Keratinocyte (primary cell): Measurements from ENCODE around the gene NAXD. TPM values are rescaled to one million over a fixed set of nuclear protein-coding genes. Genes with fewer than 3 reads are reported as not detected.
"Not testable (repeated sequence)": the region's sequence is repeated elsewhere in the genome, so short reads cannot be mapped to it uniquely, and the experiment has no call there.

ENCODE experiments used
- DNase-seq: peaks from one replicate; pipeline ENCODE4 v3.0.0-alpha.2; 2011; ENCODE audit warnings: low read depth, missing footprints, low spot score
- FAIRE-seq: peaks from 2 replicates; lab custom pipeline; 2011; peaks lifted over from hg19 to GRCh38; lab: Jason Lieb, UNC
- H2AFZ ChIP-seq: 2 replicates; pipeline ENCODE4 v1.6.0; 2012; ENCODE audit warnings: low read length, control low read depth, inconsistent platforms; ENCODE audit not compliant: control insufficient read depth
- H3K27ac ChIP-seq: 2 replicates; pipeline ENCODE4 v1.5.1; 2011; ENCODE audit warnings: low read length; ENCODE audit not compliant: control insufficient read depth, insufficient read depth
- H3K27me3 ChIP-seq: 3 replicates; pipeline ENCODE4 v1.6.0; 2011; ENCODE audit warnings: low read length; ENCODE audit not compliant: control insufficient read depth, insufficient read depth; ENCODE audit errors: extremely low read depth
- H3K36me3 ChIP-seq, 2 experiments: 2 replicates in 1 of 2; 3 replicates in 1 of 2; pipeline ENCODE4 v1.5.1; 2011; ENCODE audit warnings: low read length in 2 of 2, mild to moderate bottlenecking in 1 of 2; ENCODE audit not compliant: control insufficient read depth in 2 of 2, insufficient read depth in 2 of 2; ENCODE audit errors: extremely low read depth in 1 of 2
- H3K4me1 ChIP-seq: 3 replicates; pipeline ENCODE4 v1.5.1; 2011; ENCODE audit warnings: low read length; ENCODE audit not compliant: control insufficient read depth, insufficient read depth; ENCODE audit errors: extremely low read depth
- H3K4me2 ChIP-seq: 3 replicates; pipeline ENCODE4 v1.6.0; 2011; ENCODE audit warnings: low read depth, low read length; ENCODE audit not compliant: control insufficient read depth, insufficient read depth; ENCODE audit errors: extremely low read depth
- H3K4me3 ChIP-seq, 3 experiments: fragments of 200-600 bp in 1 of 3; sonication (generic) in 1 of 3; 2 replicates in 2 of 3; 3 replicates in 1 of 3; pipeline ENCODE4 v1.5.1; 2011 to 2016; ENCODE audit warnings: low read length in 3 of 3, mild to moderate bottlenecking in 3 of 3, control low read depth in 2 of 3, inconsistent platforms in 1 of 3, low read depth in 1 of 3, mixed read lengths in 1 of 3, mixed run types in 1 of 3, moderate library complexity in 1 of 3; ENCODE audit not compliant: control insufficient read depth in 2 of 3, insufficient read depth in 2 of 3; ENCODE audit errors: extremely low read depth in 1 of 3
- H3K79me2 ChIP-seq: 2 replicates; pipeline ENCODE4 v1.6.0; 2012; ENCODE audit warnings: low read length; ENCODE audit not compliant: control insufficient read depth, insufficient read depth
- H3K9ac ChIP-seq: 3 replicates; pipeline ENCODE4 v1.6.0; 2011; ENCODE audit warnings: low read length; ENCODE audit not compliant: control insufficient read depth, insufficient read depth; ENCODE audit errors: extremely low read depth
- H3K9me1 ChIP-seq: 3 replicates; pipeline ENCODE4 v1.6.0; 2011; ENCODE audit warnings: low read length; ENCODE audit not compliant: control insufficient read depth, insufficient read depth; ENCODE audit errors: extremely low read depth
- H3K9me3 ChIP-seq: 2 replicates; pipeline ENCODE4 v1.5.1; 2012; ENCODE audit warnings: low read depth, low read length; ENCODE audit not compliant: control insufficient read depth
- H4K20me1 ChIP-seq: 3 replicates; pipeline ENCODE4 v1.6.0; 2011; ENCODE audit warnings: low read length; ENCODE audit not compliant: control insufficient read depth, insufficient read depth; ENCODE audit errors: extremely low read depth
- EZH2 ChIP-seq: IDR thresholded peaks from one replicate; pipeline ENCODE4 v1.6.1; 2012; ENCODE audit warnings: inconsistent platforms, mild to moderate bottlenecking, low read length, moderate library complexity
- dilution Hi-C: fragments of 300-500 bp; cut with MboI; formaldehyde crosslinking; loops from one replicate; pipeline ENCODE4 v1.7.0; 2020; ENCODE audit warnings: low sequenced_read_pairs; ENCODE audit not compliant: extremely low pct_ligation_motif_present
- polyA plus RNA-seq, 5 experiments: library from polyadenylated mRNA; depleted of rRNA in 3 of 5; stranded (reverse) in 3 of 5; stranded (forward) in 1 of 5; unstranded in 1 of 5; fragments of >200 nt; gene quantifications; 1 replicate in 1 of 5; 2 replicates in 3 of 5; 3 replicates in 1 of 5; pipeline versions ENCODE4 v1.2.1 to v1.2.3, GENCODE V29; 2011 to 2012; ENCODE audit warnings: missing spikeins in 2 of 5, low read depth in 1 of 5, low replicate concordance in 1 of 5
- TF ChIP-seq, protein P1 (sequence below), 3 experiments: IDR thresholded peaks in 1 of 3; conservative IDR thresholded peaks in 1 of 3; optimal IDR thresholded peaks in 1 of 3; 2 replicates in 2 of 3; 3 replicates in 1 of 3; pipeline versions ENCODE3 to v1.5.1; 2011; ENCODE audit warnings: low read length in 3 of 3, mild to moderate bottlenecking in 3 of 3, moderate library complexity in 2 of 3, control low read depth in 1 of 3, inconsistent platforms in 1 of 3; ENCODE audit not compliant: insufficient read depth in 2 of 3; ENCODE audit errors: extremely low read depth in 1 of 3

Gene NAXD
- polyA plus RNA-seq, 1 donor (not counting 4 experiments of a cell fraction or from before 2014, with no cell fraction given), result 18.0 TPM

DNA sequence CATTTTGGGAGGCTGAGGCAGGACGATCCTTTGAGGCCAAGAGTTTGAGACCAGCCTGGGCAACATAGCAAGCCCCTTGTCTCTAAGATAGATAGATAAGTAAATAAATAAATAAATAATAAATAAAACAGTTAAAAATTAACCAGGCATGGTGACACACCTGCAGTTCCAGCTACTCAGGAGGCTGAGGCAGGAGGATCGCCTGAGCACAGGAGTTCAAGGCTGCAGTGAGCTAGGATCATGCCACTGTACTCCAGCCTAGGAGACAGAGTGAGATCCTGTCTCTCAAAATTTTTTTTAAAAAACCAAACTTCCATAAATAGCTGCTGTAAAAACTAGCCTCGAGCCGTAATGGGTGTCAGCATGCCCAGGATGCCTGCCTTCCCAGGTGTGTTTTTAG lies 14.4 kb upstream of the NAXD start:
- Histone ChIP-seq H3K4me3 (no peak overlapping the region), H3K4me2 (no peak overlapping the region), H3K36me3 (no peaks in the 10 kb centered on the region), H3K27ac (no peak overlapping the region), H3K27me3 (no peaks in the 10 kb centered on the region), H3K4me1 (peaks cover 10% of the 10 kb centered on the region), H3K9me3 (no peaks in the 10 kb centered on the region), H2AFZ (no peak overlapping the region), H3K9ac (no peak overlapping the region), H3K9me1 (no peaks in the 10 kb centered on the region), H4K20me1 (no peaks in the 10 kb centered on the region), H3K79me2 (no peaks in the 10 kb centered on the region)
- FAIRE-seq, result no peak
- dilution Hi-C loops, result no loop called here
- DNase-seq, result no peak
- TF ChIP-seq, protein P1, sequence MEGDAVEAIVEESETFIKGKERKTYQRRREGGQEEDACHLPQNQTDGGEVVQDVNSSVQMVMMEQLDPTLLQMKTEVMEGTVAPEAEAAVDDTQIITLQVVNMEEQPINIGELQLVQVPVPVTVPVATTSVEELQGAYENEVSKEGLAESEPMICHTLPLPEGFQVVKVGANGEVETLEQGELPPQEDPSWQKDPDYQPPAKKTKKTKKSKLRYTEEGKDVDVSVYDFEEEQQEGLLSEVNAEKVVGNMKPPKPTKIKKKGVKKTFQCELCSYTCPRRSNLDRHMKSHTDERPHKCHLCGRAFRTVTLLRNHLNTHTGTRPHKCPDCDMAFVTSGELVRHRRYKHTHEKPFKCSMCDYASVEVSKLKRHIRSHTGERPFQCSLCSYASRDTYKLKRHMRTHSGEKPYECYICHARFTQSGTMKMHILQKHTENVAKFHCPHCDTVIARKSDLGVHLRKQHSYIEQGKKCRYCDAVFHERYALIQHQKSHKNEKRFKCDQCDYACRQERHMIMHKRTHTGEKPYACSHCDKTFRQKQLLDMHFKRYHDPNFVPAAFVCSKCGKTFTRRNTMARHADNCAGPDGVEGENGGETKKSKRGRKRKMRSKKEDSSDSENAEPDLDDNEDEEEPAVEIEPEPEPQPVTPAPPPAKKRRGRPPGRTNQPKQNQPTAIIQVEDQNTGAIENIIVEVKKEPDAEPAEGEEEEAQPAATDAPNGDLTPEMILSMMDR (optimal IDR thresholded peaks at IDR 0.05 in 1 of 3, IDR thresholded peaks at IDR 0.05 in 1 of 3, conservative IDR thresholded peaks at IDR 0.05 in 1 of 3; ENCODE audit: extremely low read depth in 1 of 3, insufficient read depth in 2 of 3, low read length in 3 of 3), result no peak

DNA sequence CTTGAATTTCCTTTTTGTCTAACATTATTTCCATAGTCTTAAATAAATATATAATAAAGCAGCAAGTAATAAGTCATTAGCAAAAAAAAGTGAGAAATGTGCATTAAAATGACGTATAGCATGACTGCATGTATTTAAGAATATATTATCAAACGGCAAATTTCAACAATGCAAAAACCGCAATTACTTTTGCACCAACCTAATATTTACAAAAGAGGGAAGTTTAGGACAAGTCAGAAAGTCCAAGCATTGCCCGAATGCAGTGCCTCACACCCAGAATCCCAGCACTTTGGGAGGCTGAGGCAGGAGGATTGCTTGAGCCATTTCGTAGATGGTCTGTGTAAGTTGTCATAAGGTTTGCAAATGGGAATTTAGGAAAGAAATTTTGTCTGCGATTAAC lies 10.2 kb upstream of the NAXD start:
- Histone ChIP-seq H3K4me1 (peaks cover 7% of the 10 kb centered on the region), H3K9me3 (no peaks in the 10 kb centered on the region), H4K20me1 (no peaks in the 10 kb centered on the region), H3K79me2 (no peaks in the 10 kb centered on the region), H3K9me1 (no peaks in the 10 kb centered on the region), H3K27me3 (no peaks in the 10 kb centered on the region), H3K36me3 (no peaks in the 10 kb centered on the region), H3K9ac (no peak overlapping the region), H2AFZ (no peak overlapping the region), H3K27ac (no peak overlapping the region), H3K4me2 (no peak overlapping the region), H3K4me3 (no peak overlapping the region)
- TF ChIP-seq EZH2, result no peak
- TF ChIP-seq, protein P1 (optimal IDR thresholded peaks at IDR 0.05 in 1 of 3, IDR thresholded peaks at IDR 0.05 in 1 of 3, conservative IDR thresholded peaks at IDR 0.05 in 1 of 3; ENCODE audit: extremely low read depth in 1 of 3, insufficient read depth in 2 of 3, low read length in 3 of 3), result no peak
- DNase-seq (no peak), FAIRE-seq (no peak)
- dilution Hi-C loops, result no loop called here

DNA sequence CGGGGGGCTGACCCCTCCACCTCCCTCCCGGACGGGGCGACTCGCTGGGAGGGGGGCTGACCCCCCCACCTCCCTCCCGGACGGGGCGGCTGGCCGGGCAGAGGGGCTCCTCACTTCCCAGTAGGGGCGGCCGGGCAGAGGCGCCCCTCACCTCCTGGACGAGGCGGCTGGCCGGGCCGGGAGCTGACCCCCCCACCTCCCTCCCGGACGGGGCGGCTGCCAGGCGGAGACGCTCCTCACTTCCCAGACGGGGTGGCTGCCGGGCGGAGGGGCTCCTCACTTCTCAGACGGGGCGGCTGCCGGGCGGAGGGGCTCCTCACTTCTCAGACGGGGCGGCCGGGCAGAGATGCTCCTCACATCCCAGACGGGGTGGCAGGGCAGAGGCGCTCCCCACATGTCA lies 9.1 kb upstream of the NAXD start:
- DNase-seq, H3K9ac ChIP-seq, H3K9me1 ChIP-seq, H3K27ac ChIP-seq, H3K36me3 ChIP-seq, H3K4me2 ChIP-seq, FAIRE-seq, H3K4me3 ChIP-seq, H3K79me2 ChIP-seq, H2AFZ ChIP-seq, H4K20me1 ChIP-seq, H3K9me3 ChIP-seq, dilution Hi-C loops, H3K27me3 ChIP-seq: not testable (repeated sequence)
- H3K4me1 ChIP-seq, result peaks cover 16% of the 10 kb centered on the region
